ENCODE data around the gene SFMBT2.
"Not testable (repeated sequence)": the region's sequence is repeated elsewhere in the genome, so short reads cannot be mapped to it uniquely, and the experiment has no call there.

Gene SFMBT2

DNA sequence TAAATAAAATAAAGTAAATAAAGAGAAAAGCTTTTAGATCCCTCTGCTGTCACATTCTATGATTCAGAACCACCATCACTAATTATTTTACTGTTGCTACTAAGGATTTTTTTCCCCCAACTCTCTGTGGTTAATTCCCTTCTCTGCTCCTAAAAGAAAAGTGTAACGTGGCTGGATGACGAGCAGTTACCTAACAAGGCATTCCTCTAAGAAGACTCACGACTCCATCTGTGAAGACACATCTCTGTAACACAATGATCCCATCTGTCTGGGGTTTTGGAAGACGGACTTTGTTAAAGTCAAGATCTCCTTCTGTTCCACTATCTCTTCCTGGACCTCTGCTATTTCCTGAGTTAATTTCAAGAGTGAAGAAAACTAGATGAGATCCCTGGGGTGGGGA lies 179.9 kb downstream of the SFMBT2 start:
- no peak for DNase-seq (ENCODE audit: extremely low read depth, insufficient read length)
- no peak overlapping the region for H3K4me3 ChIP-seq (replicated peaks; ENCODE audit: low read depth, low read length)
- TF ChIP-seq, protein P1, sequence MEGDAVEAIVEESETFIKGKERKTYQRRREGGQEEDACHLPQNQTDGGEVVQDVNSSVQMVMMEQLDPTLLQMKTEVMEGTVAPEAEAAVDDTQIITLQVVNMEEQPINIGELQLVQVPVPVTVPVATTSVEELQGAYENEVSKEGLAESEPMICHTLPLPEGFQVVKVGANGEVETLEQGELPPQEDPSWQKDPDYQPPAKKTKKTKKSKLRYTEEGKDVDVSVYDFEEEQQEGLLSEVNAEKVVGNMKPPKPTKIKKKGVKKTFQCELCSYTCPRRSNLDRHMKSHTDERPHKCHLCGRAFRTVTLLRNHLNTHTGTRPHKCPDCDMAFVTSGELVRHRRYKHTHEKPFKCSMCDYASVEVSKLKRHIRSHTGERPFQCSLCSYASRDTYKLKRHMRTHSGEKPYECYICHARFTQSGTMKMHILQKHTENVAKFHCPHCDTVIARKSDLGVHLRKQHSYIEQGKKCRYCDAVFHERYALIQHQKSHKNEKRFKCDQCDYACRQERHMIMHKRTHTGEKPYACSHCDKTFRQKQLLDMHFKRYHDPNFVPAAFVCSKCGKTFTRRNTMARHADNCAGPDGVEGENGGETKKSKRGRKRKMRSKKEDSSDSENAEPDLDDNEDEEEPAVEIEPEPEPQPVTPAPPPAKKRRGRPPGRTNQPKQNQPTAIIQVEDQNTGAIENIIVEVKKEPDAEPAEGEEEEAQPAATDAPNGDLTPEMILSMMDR (IDR thresholded peaks at IDR 0.05; ENCODE audit: insufficient read depth, low read length, poor library complexity, severe bottlenecking), result no peak
- peaks cover 11% of the 10 kb centered on the region for H3K36me3 ChIP-seq (ENCODE audit: control insufficient read depth, insufficient read depth, low read length)
- H3K27me3 ChIP-seq (replicated peaks; ENCODE audit: control insufficient read depth, insufficient read depth, low read length), result no peaks in the 10 kb centered on the region

DNA sequence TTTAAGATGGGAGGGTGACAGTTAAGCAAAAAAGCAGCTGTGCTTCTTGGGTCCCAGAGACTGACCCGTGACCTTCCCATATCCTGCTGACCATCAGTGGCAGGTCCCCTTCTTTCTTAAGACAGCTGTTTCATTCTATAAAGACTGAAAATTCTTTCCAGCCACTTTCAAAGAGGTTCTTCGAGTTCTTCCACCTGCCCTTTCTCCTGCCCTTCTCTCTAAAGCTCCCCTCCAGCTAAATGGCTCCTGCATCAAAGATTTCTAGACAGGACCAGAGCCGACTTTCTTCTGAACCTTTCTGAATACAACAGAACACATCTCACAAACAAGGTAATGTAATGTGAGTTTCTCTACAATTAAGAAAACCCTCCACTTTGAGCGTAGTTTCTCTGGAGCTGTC lies 180.8 kb downstream of the SFMBT2 start:
- H3K4me3 ChIP-seq (replicated peaks; ENCODE audit: low read depth, low read length), result no peak overlapping the region
- H3K27me3 ChIP-seq (replicated peaks; ENCODE audit: control insufficient read depth, insufficient read depth, low read length), result no peaks in the 10 kb centered on the region
- DNase-seq (ENCODE audit: extremely low read depth, insufficient read length), result no peak
- TF ChIP-seq, protein P1 (IDR thresholded peaks at IDR 0.05; ENCODE audit: insufficient read depth, low read length, poor library complexity, severe bottlenecking), result no peak
- peaks cover 14% of the 10 kb centered on the region for H3K36me3 ChIP-seq (ENCODE audit: control insufficient read depth, insufficient read depth, low read length)

DNA sequence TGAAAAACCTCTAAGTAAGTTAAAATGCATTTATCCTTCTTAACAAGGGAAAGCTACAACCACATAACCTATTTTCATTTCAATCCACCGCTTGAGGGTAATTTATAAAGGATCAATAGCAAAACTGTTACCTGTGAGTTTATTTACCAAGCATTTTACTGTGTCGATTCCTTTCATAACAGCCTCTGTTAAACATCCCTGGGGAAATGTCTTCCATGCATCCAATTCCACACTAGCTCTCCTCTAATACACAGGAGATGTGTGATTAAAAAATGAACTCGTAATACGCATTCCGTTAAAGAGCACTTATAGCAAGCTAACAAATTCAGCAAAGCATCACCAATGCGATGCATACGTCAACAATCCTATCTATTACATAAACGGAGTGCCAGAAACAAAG lies 185.7 kb downstream of the SFMBT2 start:
- TF ChIP-seq, protein P1 (IDR thresholded peaks at IDR 0.05; ENCODE audit: insufficient read depth, low read length, poor library complexity, severe bottlenecking), result no peak
- DNase-seq (ENCODE audit: extremely low read depth, insufficient read length), result no peak
- Histone ChIP-seq H3K27me3 (replicated peaks; ENCODE audit: control insufficient read depth, insufficient read depth, low read length) (no peaks in the 10 kb centered on the region), H3K4me3 (replicated peaks; ENCODE audit: low read depth, low read length) (no peak overlapping the region), H3K36me3 (ENCODE audit: control insufficient read depth, insufficient read depth, low read length) (peaks cover 10% of the 10 kb centered on the region)

DNA sequence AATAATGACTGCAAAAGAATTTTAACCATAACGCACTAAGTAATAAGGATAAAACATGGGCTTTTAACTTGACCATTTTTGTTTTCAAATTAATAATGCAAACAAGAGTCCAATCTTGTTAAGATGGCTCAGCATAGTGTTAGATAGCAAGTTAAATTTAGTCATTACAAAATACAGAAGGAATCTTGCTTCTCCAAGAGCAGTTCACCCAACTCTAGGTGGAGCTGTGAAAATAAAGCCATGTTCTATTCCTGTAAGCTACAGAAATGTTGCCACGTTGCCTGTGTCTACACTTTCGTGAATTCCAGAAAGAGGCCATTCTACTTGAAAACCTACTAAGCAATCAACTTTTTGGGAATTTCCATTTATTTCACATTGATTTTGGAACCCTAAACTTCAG lies 191.9 kb downstream of the SFMBT2 start:
- DNase-seq (ENCODE audit: extremely low read depth, insufficient read length), result no peak
- Histone ChIP-seq H3K27me3 (replicated peaks; ENCODE audit: control insufficient read depth, insufficient read depth, low read length) (no peaks in the 10 kb centered on the region), H3K4me3 (replicated peaks; ENCODE audit: low read depth, low read length) (no peak overlapping the region), H3K36me3 (ENCODE audit: control insufficient read depth, insufficient read depth, low read length) (no peaks in the 10 kb centered on the region; the same call in none of the 2 replicates)
- TF ChIP-seq, protein P1 (IDR thresholded peaks at IDR 0.05; ENCODE audit: insufficient read depth, low read length, poor library complexity, severe bottlenecking), result no peak

DNA sequence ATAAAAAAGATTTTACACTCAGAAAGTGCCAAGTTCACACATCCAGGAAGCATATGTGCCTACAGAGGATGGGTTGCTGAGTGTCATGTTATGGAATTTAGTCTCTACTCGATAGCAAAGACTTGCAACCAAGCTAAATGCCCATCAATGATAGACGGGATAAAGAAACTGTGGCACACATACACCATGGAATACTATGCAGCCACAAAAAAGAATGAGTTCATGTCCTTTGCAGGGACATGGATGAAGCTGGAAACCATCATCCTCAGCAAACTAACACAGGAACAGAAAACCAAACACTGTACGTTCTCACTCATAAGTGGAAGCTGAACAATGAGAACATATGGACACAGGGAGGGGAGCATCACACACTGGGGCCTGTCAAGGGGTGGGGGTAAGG lies 198.1 kb downstream of the SFMBT2 start:
- not testable (repeated sequence) for DNase-seq (ENCODE audit: extremely low read depth, insufficient read length); H3K4me3 ChIP-seq (replicated peaks; ENCODE audit: low read depth, low read length); H3K36me3 ChIP-seq (ENCODE audit: control insufficient read depth, insufficient read depth, low read length); H3K27me3 ChIP-seq (replicated peaks; ENCODE audit: control insufficient read depth, insufficient read depth, low read length)

DNA sequence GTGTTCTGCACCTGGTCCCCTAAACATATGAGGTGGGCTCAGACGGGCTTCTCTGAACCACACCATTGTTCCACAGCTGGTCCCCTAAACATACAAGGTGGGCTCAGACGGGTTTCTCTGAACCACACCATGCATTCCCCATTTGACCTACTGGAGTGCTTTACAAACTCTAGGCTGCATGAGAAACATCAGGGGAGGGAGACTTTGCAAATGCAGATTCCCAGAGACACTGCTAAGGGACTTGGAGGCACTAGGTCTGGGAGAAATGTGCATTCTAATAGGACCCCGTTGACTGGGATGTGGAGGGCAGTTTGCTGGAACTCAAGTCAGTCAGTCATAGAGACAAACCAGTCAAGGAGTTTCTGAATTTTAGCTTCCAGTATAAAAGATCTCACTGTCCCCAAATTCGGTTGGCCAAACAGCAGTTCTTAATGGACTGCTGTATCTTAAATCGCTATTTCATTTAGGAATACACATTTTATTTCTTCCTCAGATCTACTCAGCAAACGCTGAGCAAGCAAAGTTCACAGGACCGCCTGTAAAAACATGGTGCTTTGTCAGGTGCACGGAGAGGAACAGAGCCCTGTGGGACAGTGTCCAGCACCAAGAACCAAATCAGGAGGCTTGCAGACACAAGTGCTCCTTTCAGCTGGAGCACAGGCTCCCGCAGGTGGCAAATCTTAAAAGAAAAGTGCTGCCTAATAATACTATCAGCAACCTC lies 198.8 kb downstream of the SFMBT2 start:
- no peaks in the 10 kb centered on the region for H3K27me3 ChIP-seq (replicated peaks; ENCODE audit: control insufficient read depth, insufficient read depth, low read length)
- no peak for DNase-seq (ENCODE audit: extremely low read depth, insufficient read length)
- no peak overlapping the region for H3K4me3 ChIP-seq (replicated peaks; ENCODE audit: low read depth, low read length)
- TF ChIP-seq, protein P1 (IDR thresholded peaks at IDR 0.05; ENCODE audit: insufficient read depth, low read length, poor library complexity, severe bottlenecking), result no peak
- peaks cover 2% of the 10 kb centered on the region for H3K36me3 ChIP-seq (ENCODE audit: control insufficient read depth, insufficient read depth, low read length)

Measured in GM06990 (cell line).